ENCODE results near the gene ANXA11. TPM values are rescaled to one million over a fixed set of nuclear protein-coding genes. Genes with fewer than 3 reads are reported as not detected.

Gene ANXA11
- total and polyA plus RNA-seq, 9 of the 15 experiments (the other 6 are each of a cell fraction or from before 2014, with no cell fraction given) = 43.6 to 212 (median 109) TPM

DNA sequence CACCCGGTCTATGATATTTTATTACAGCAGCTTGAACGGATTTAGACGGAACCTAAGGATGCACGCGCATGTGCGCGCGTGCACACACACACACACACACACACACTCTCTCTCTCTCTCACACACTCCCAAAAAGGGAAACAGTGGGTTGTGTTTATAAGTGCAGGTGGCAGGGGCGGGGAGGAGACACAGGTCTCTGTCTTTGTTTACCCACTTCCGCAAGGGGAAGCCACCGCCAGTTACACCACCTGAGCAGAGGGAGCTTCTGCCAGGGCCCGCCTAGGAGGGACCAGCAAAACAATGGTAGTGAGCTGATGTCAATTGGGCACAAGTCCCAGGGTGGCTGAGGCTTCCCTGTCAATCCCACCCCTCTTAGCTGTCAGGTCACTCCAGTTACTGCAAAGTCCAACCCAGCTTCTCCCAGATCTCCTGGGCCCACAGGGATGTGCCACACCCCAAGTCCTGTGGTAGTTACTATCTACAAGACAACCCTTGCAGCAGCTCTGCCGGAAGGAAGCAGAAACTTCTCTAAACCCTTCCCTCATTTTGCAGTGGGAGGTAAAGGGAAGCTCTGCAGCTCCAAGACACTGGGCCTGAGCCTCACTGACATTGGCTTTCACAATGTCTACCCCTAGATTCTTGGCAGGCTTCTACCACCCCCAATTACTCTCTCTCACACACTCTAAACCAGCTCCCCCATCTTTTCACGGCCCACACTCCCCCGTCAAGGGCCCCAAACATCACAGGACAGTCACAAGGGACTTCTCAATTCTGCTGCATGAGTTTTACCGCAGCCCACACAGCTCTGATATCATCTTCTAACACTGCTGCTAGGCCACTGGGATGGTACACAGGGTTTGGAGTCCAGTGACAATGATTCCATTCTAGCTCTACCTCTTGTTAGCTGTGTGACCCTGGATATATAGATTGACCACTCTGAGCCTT, 17.6 kb downstream of the ANXA11 start (continued):
- peak; percentile 89 for TF ChIP-seq ZFP36 (IDR thresholded peaks at IDR 0.05; ENCODE audit: low read depth, low read length, partially characterized antibody)
- no peak for TF ChIP-seq ZNF239 (CRISPR knock-in tag; IDR thresholded peaks at IDR 0.05)
- TF ChIP-seq MCM5 (IDR thresholded peaks at IDR 0.05; ENCODE audit: low read depth) = no peak
- no peak for TF ChIP-seq HOXB6 (CRISPR knock-in tag; IDR thresholded peaks at IDR 0.05; ENCODE audit: borderline replicate concordance)
- no peak for TF ChIP-seq ZNF212 (CRISPR knock-in tag; IDR thresholded peaks at IDR 0.05)
- no peak for TF ChIP-seq NR4A1 (CRISPR knock-in tag; IDR thresholded peaks at IDR 0.05)
- TF ChIP-seq NR4A1 (tag; IDR thresholded peaks at IDR 0.05) = 0 out of 2 replicates have a peak, but pooled peaks have one; percentile 52
- no peak for TF ChIP-seq ZNF175 (CRISPR knock-in tag; IDR thresholded peaks at IDR 0.05; ENCODE audit: low read depth)
- no peak for TF ChIP-seq E2F3 (CRISPR knock-in tag; IDR thresholded peaks at IDR 0.05)
- peak; percentile 73; the same call in 1 of the 2 replicates for TF ChIP-seq ZNF395 (CRISPR knock-in tag; IDR thresholded peaks at IDR 0.05)
- TF ChIP-seq SMAD2 (IDR thresholded peaks at IDR 0.05; ENCODE audit: low read depth, low read length) = no peak
- TF ChIP-seq MXI1 (IDR thresholded peaks at IDR 0.05; ENCODE audit: low read depth, low read length) = no peak
- TF ChIP-seq SRSF3 (IDR thresholded peaks at IDR 0.05; ENCODE audit: insufficient read depth, low read length) = no peak
- TF ChIP-seq SRSF1 (IDR thresholded peaks at IDR 0.05; ENCODE audit: low read depth, low read length) = no peak
- peak; percentile 71; the same call in 1 of the 2 replicates for TF ChIP-seq OTX1 (CRISPR knock-in tag; IDR thresholded peaks at IDR 0.05)
- no peak for TF ChIP-seq TAL1 (IDR thresholded peaks at IDR 0.05)
- no peak for TF ChIP-seq YBX1 (IDR thresholded peaks at IDR 0.05)
- peak; percentile 50; the same call in 1 of the 2 replicates for TF ChIP-seq CXXC5 (CRISPR knock-in tag; IDR thresholded peaks at IDR 0.05)
- no peak for TF ChIP-seq NFIX (CRISPR knock-in tag; IDR thresholded peaks at IDR 0.05; ENCODE audit: low read depth)
- no peak for TF ChIP-seq ZNF124 (CRISPR knock-in tag; IDR thresholded peaks at IDR 0.05)
- TF ChIP-seq ZNF121 (CRISPR knock-in tag; conservative IDR thresholded peaks at IDR 0.05) = no peak
- TF ChIP-seq ZNF695 (CRISPR knock-in tag; IDR thresholded peaks at IDR 0.05) = no peak
- peak; percentile 83 for TF ChIP-seq EGR1 (conservative IDR thresholded peaks at IDR 0.05)
- TF ChIP-seq PCBP1 (IDR thresholded peaks at IDR 0.05; ENCODE audit: low read depth, low read length, poor library complexity, severe bottlenecking) = no peak
- no peak for TF ChIP-seq NELFE (IDR thresholded peaks at IDR 0.05; ENCODE audit: insufficient read depth, insufficient read length)
- TF ChIP-seq ZNF76 (CRISPR knock-in tag; IDR thresholded peaks at IDR 0.05; ENCODE audit: borderline replicate concordance) = no peak
- TF ChIP-seq NFATC3 (IDR thresholded peaks at IDR 0.05) = no peak
- no peak for TF ChIP-seq GABPB2 (CRISPR knock-in tag; conservative IDR thresholded peaks at IDR 0.05)
- peak; percentile 36; the same call in 1 of the 2 replicates for TF ChIP-seq SP1 (CRISPR knock-in tag; IDR thresholded peaks at IDR 0.05)
- TF ChIP-seq ZNF23 (CRISPR knock-in tag; IDR thresholded peaks at IDR 0.05) = no peak
- TF ChIP-seq KLF6 (CRISPR knock-in tag; IDR thresholded peaks at IDR 0.05; ENCODE audit: borderline replicate concordance) = no peak

Measured in K562 (cell line).